Stomach smooth muscle (tissue), 2 donors: ENCODE data around the gene CALR.
A peak's percentile ranks its signal among the peaks of the same experiment; 100 is the strongest.
"Not testable (repeated sequence)": the region's sequence is repeated elsewhere in the genome, so short reads cannot be mapped to it uniquely, and the experiment has no call there.

Source experiments
- H3K27ac ChIP-seq: one replicate; pipeline ENCODE4 v1.7.0; 2013; ENCODE audit warnings: mild to moderate bottlenecking, low read length, inconsistent platforms
- H3K27me3 ChIP-seq, 2 donors: one replicate each; pipeline ENCODE4 v1.7.0; 2013; ENCODE audit warnings: low read length in 2 of 2; ENCODE audit not compliant: insufficient read depth in 2 of 2, control insufficient read depth in 1 of 2
- H3K36me3 ChIP-seq, 2 donors: one replicate each; pipeline ENCODE4 v1.7.0; 2013; ENCODE audit warnings: low read length in 2 of 2; ENCODE audit not compliant: control insufficient read depth in 2 of 2, insufficient read depth in 2 of 2
- H3K4me1 ChIP-seq: one replicate; pipeline ENCODE4 v1.7.0; 2013; ENCODE audit warnings: low read length; ENCODE audit not compliant: control insufficient read depth, insufficient read depth
- H3K4me3 ChIP-seq, 2 donors: one replicate each; pipeline ENCODE4 v1.7.0; 2013; ENCODE audit warnings: low read length in 2 of 2
- H3K9ac ChIP-seq, 2 donors: one replicate each; pipeline ENCODE4 v1.7.0; 2013; ENCODE audit warnings: low read length in 2 of 2, mild to moderate bottlenecking in 1 of 2
- H3K9me3 ChIP-seq, 2 donors: one replicate each; pipeline ENCODE4 v1.7.0; 2013; ENCODE audit warnings: low read length in 2 of 2; ENCODE audit not compliant: control insufficient read depth in 2 of 2
- donor health status: healthy.
- donor health status: Pancreatic carcinoma.

CALR gene

GRCh38 chr19:12969292-12969988 lies 31.0 kb downstream of the CALR start, which contains the start of gene DAND5:
TSS of gene DAND5 (plus strand) at chr19:12969576. CDS start at chr19:12969661, 85 bp downstream.
- Histone ChIP-seq H3K9ac (peak within 1 kb of the TSS; percentile 24 to 64), H3K36me3 (no peaks in the 10 kb centered on the region), H3K9me3 (no peaks in the 10 kb centered on the region), H3K4me1 (peaks cover 14% of the 10 kb centered on the region), H3K27me3 (no peaks in the 10 kb centered on the region), H3K27ac (peak within 1 kb of the TSS; percentile 69), H3K4me3 (peak within 1 kb of the TSS in 1 of 2 donors; percentile 35)

GRCh38 chr19:12970070-12970820 lies 31.8 kb downstream of the CALR start:
- H3K9me3 ChIP-seq = no peaks in the 10 kb centered on the region
- H3K27me3 ChIP-seq = no peaks in the 10 kb centered on the region
- H3K36me3 ChIP-seq = no peaks in the 10 kb centered on the region
- no peak overlapping the region for H3K4me3 ChIP-seq
- peaks cover 10% of the 10 kb centered on the region for H3K4me1 ChIP-seq
- H3K9ac ChIP-seq = peak overlapping the region; percentile 24 to 64
- H3K27ac ChIP-seq = peak overlapping the region; percentile 69

GRCh38 chr19:12973236-12973635 lies 34.8 kb downstream of the CALR start:
- Histone ChIP-seq H3K9ac (no peak overlapping the region), H3K36me3 (no peaks in the 10 kb centered on the region), H3K4me1 (peaks cover 10% of the 10 kb centered on the region), H3K27me3 (no peaks in the 10 kb centered on the region), H3K27ac (no peak overlapping the region), H3K9me3 (no peaks in the 10 kb centered on the region), H3K4me3 (no peak overlapping the region)

- H3K27ac ChIP-seq = no peak overlapping the region
- peaks cover 9% of the 10 kb centered on the region for H3K4me1 ChIP-seq
- no peak overlapping the region for H3K9ac ChIP-seq
- H3K9me3 ChIP-seq = no peaks in the 10 kb centered on the region
- H3K27me3 ChIP-seq = no peaks in the 10 kb centered on the region
- no peak overlapping the region for H3K4me3 ChIP-seq
- H3K36me3 ChIP-seq = no peaks in the 10 kb centered on the region
Measured at GRCh38 chr19:12974301-12975220, 36.2 kb downstream of the CALR start.

GRCh38 chr19:12975221-12975741 lies 36.9 kb downstream of the CALR start:
- H3K9me3 ChIP-seq = no peaks in the 10 kb centered on the region
- no peak overlapping the region for H3K9ac ChIP-seq
- H3K36me3 ChIP-seq = no peaks in the 10 kb centered on the region
- peaks cover 3% of the 10 kb centered on the region for H3K4me1 ChIP-seq
- no peak overlapping the region for H3K27ac ChIP-seq
- H3K27me3 ChIP-seq = no peaks in the 10 kb centered on the region
- H3K4me3 ChIP-seq = no peak overlapping the region

- H3K27me3 ChIP-seq, H3K4me3 ChIP-seq, H3K36me3 ChIP-seq, H3K9me3 ChIP-seq, H3K27ac ChIP-seq, H3K4me1 ChIP-seq, H3K9ac ChIP-seq: not testable (repeated sequence)
Measured at GRCh38 chr19:12976109-12976508, 37.7 kb downstream of the CALR start.

- no peaks in the 10 kb centered on the region for H3K36me3 ChIP-seq
- H3K27ac ChIP-seq = no peak overlapping the region
- no peak overlapping the region for H3K4me3 ChIP-seq
- no peak overlapping the region for H3K9ac ChIP-seq
- peaks cover 14% of the 10 kb centered on the region for H3K4me1 ChIP-seq
- no peaks in the 10 kb centered on the region for H3K9me3 ChIP-seq
- H3K27me3 ChIP-seq = no peaks in the 10 kb centered on the region
Measured at GRCh38 chr19:12979974-12980373, 41.6 kb downstream of the CALR start.

- H3K4me1 ChIP-seq = peaks cover 22% of the 10 kb centered on the region
- no peaks in the 10 kb centered on the region for H3K9me3 ChIP-seq
- H3K27me3 ChIP-seq = no peaks in the 10 kb centered on the region
- no peak overlapping the region for H3K4me3 ChIP-seq
- no peaks in the 10 kb centered on the region for H3K36me3 ChIP-seq
- H3K27ac ChIP-seq = no peak overlapping the region
- no peak overlapping the region for H3K9ac ChIP-seq
Measured at GRCh38 chr19:12982648-12983047, 44.2 kb downstream of the CALR start.

GRCh38 chr19:12983091-12983490 lies 44.7 kb downstream of the CALR start:
- no peak overlapping the region for H3K9ac ChIP-seq
- no peak overlapping the region for H3K27ac ChIP-seq
- H3K4me3 ChIP-seq = peak overlapping the region; percentile 57 to 61

GRCh38 chr19:12983542-12984142 lies 45.2 kb downstream of the CALR start:
- Histone ChIP-seq H3K36me3 (no peaks in the 10 kb centered on the region), H3K9me3 (no peaks in the 10 kb centered on the region), H3K27ac (no peak overlapping the region), H3K27me3 (no peaks in the 10 kb centered on the region), H3K9ac (no peak overlapping the region), H3K4me1 (peaks cover 19% of the 10 kb centered on the region), H3K4me3 (peak overlapping the region; percentile 57 to 61)

More at GRCh38 chr19:12983091-12983490, 44.7 kb downstream of the CALR start:
- H3K27me3 ChIP-seq = no peaks in the 10 kb centered on the region
- H3K36me3 ChIP-seq = no peaks in the 10 kb centered on the region
- no peaks in the 10 kb centered on the region for H3K9me3 ChIP-seq
- peaks cover 21% of the 10 kb centered on the region for H3K4me1 ChIP-seq
